Neural cell (in vitro differentiated cells): ENCODE data around the gene PARD3B. TPM values are rescaled to one million over a fixed set of nuclear protein-coding genes. Genes with fewer than 3 reads are reported as not detected.

Source experiments
- H2AFZ ChIP-seq: fragments of 200-600, 300-800 bp; sonication (generic), shearing (Covaris generic); 2 replicates; pipeline ENCODE4 v1.6.0; 2014; ENCODE audit warnings: low read depth, mild to moderate bottlenecking, antibody characterized with exemption, low read length, moderate library complexity
- H3F3A ChIP-seq: fragments of 200-600 bp; shearing (Covaris generic); 2 replicates; pipeline ENCODE4 v1.6.1; 2016; ENCODE audit warnings: mild to moderate bottlenecking, moderate library complexity, mixed read lengths, antibody characterized with exemption, low read length; ENCODE audit not compliant: insufficient read depth, poor library complexity, severe bottlenecking
- H3K27ac ChIP-seq: fragments of 200-600, 300-800 bp; sonication (generic), shearing (Covaris generic); 2 replicates; pipeline ENCODE4 v1.5.1; 2014; ENCODE audit warnings: mild to moderate bottlenecking, low read length, moderate library complexity
- H3K27me3 ChIP-seq: fragments of 300-800, 200-600 bp; sonication (generic), shearing (Covaris generic); 2 replicates; pipeline ENCODE4 v1.6.0; 2014; ENCODE audit warnings: mild to moderate bottlenecking, low read depth, low read length, moderate library complexity; ENCODE audit not compliant: insufficient read depth
- H3K36me3 ChIP-seq: fragments of 300-800, 200-600 bp; sonication (generic), shearing (Covaris generic); 2 replicates; pipeline ENCODE4 v1.5.1; 2014; ENCODE audit warnings: mild to moderate bottlenecking, antibody characterized with exemption, low read length, moderate library complexity; ENCODE audit not compliant: insufficient read depth
- H3K4me2 ChIP-seq: fragments of 300-800, 200-600 bp; sonication (generic), shearing (Covaris generic); 2 replicates; pipeline ENCODE4 v1.6.0; 2014; ENCODE audit warnings: mild to moderate bottlenecking, low read length
- H3K4me3 ChIP-seq: fragments of 300-800, 200-600 bp; sonication (generic), shearing (Covaris generic); 2 replicates; pipeline ENCODE4 v1.5.1; 2014; ENCODE audit warnings: mild to moderate bottlenecking, low read length, moderate library complexity
- H3K79me2 ChIP-seq: fragments of 200-600 bp; shearing (Covaris generic); replicated peaks from 2 replicates; pipeline ENCODE4 v1.6.0; 2014; ENCODE audit warnings: mild to moderate bottlenecking, low read length, moderate library complexity; ENCODE audit not compliant: insufficient read depth
- H3K9ac ChIP-seq: fragments of 300-800, 200-600 bp; sonication (generic), shearing (Covaris generic); 2 replicates; pipeline ENCODE4 v1.6.1; 2016; ENCODE audit warnings: mild to moderate bottlenecking, low read length, mixed read lengths
- H3K9me2 ChIP-seq: fragments of 200-600 bp; shearing (Covaris generic); 2 replicates; pipeline ENCODE4 v1.6.1; 2016; ENCODE audit warnings: mild to moderate bottlenecking, low read length, mixed read lengths; ENCODE audit not compliant: insufficient read depth
- H3K9me3 ChIP-seq: fragments of 200-600, 300-800 bp; sonication (generic), shearing (Covaris generic); 2 replicates; pipeline ENCODE4 v1.6.1; 2016; ENCODE audit warnings: mild to moderate bottlenecking, mixed run types, low read length, moderate library complexity, mixed read lengths
- H4K20me1 ChIP-seq: fragments of 200-600 bp; shearing (Covaris generic); 2 replicates; pipeline ENCODE4 v1.6.1; 2016; ENCODE audit warnings: mild to moderate bottlenecking, mixed run types; ENCODE audit not compliant: insufficient read depth
- EP300 ChIP-seq: fragments of 450-650 bp; conservative IDR thresholded peaks from 2 replicates; pipeline ENCODE4 v1.6.1; 2014; ENCODE audit warnings: antibody characterized with exemption, mild to moderate bottlenecking, moderate library complexity; ENCODE audit not compliant: poor library complexity, severe bottlenecking
- EZH2 ChIP-seq: fragments of 200-600, 300-800 bp; shearing (Covaris generic), sonication (generic); IDR thresholded peaks from 2 replicates; pipeline ENCODE4 v1.6.1; 2014; ENCODE audit warnings: antibody characterized with exemption, low read length, borderline replicate concordance, mild to moderate bottlenecking; ENCODE audit not compliant: insufficient read depth, poor library complexity, severe bottlenecking
- MXI1 ChIP-seq: fragments of 450-650 bp; conservative IDR thresholded peaks from 2 replicates; pipeline ENCODE4 v1.6.1; 2014; ENCODE audit warnings: antibody characterized with exemption, mild to moderate bottlenecking; ENCODE audit not compliant: poor library complexity, severe bottlenecking
- POLR2AphosphoS5 ChIP-seq: IDR thresholded peaks from 2 replicates; pipeline ENCODE4 v1.6.1; 2012
- RAD21 ChIP-seq: fragments of 450-650 bp; conservative IDR thresholded peaks from 2 replicates; pipeline ENCODE4 v1.6.1; 2014; ENCODE audit warnings: antibody characterized with exemption, mild to moderate bottlenecking, moderate library complexity
- SMC3 ChIP-seq: fragments of 450-650 bp; conservative IDR thresholded peaks from 2 replicates; pipeline ENCODE4 v1.6.1; 2014; ENCODE audit warnings: antibody characterized with exemption, mild to moderate bottlenecking, moderate library complexity; ENCODE audit not compliant: poor library complexity
- TAF1 ChIP-seq: IDR thresholded peaks from 2 replicates; pipeline ENCODE4 v1.6.1; 2012; ENCODE audit warnings: low read depth
- polyA plus RNA-seq: library from polyadenylated mRNA; depleted of rRNA; stranded (reverse); fragments of >200 nt; gene quantifications from 2 replicates; pipeline ENCODE4 v1.2.3, GENCODE V29; 2014
- TF ChIP-seq, protein P1 (sequence below): fragments of 450-650 bp; IDR thresholded peaks from 2 replicates; pipeline ENCODE4 v1.5.1; 2014; ENCODE audit warnings: antibody characterized with exemption, mild to moderate bottlenecking, moderate library complexity; ENCODE audit not compliant: poor library complexity, severe bottlenecking
- TF ChIP-seq, protein P2 (sequence below): IDR thresholded peaks from 2 replicates; pipeline ENCODE4 v1.6.1; 2012; ENCODE audit warnings: borderline replicate concordance

The PARD3B gene
- polyA plus RNA-seq, 1 donor from 2014 or later, result 0.54 TPM

GRCh38 chr2:205107810-205108209, 562.5 kb downstream of the PARD3B start:
- Histone ChIP-seq H2AFZ (no peak overlapping the region), H3F3A (no peaks in the 10 kb centered on the region), H3K36me3 (no peaks in the 10 kb centered on the region), H3K79me2 (no peaks in the 10 kb centered on the region), H4K20me1 (no peaks in the 10 kb centered on the region), H3K9me3 (no peaks in the 10 kb centered on the region), H3K9ac (no peak overlapping the region), H3K27me3 (no peaks in the 10 kb centered on the region), H3K4me2 (no peak overlapping the region), H3K9me2 (no peaks in the 10 kb centered on the region), H3K27ac (no peak overlapping the region), H3K4me3 (no peak overlapping the region)
- TF ChIP-seq, protein P1, sequence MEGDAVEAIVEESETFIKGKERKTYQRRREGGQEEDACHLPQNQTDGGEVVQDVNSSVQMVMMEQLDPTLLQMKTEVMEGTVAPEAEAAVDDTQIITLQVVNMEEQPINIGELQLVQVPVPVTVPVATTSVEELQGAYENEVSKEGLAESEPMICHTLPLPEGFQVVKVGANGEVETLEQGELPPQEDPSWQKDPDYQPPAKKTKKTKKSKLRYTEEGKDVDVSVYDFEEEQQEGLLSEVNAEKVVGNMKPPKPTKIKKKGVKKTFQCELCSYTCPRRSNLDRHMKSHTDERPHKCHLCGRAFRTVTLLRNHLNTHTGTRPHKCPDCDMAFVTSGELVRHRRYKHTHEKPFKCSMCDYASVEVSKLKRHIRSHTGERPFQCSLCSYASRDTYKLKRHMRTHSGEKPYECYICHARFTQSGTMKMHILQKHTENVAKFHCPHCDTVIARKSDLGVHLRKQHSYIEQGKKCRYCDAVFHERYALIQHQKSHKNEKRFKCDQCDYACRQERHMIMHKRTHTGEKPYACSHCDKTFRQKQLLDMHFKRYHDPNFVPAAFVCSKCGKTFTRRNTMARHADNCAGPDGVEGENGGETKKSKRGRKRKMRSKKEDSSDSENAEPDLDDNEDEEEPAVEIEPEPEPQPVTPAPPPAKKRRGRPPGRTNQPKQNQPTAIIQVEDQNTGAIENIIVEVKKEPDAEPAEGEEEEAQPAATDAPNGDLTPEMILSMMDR, result no peak
- TF ChIP-seq EZH2 (no peak), RAD21 (no peak), MXI1 (no peak), POLR2AphosphoS5 (no peak)
- TF ChIP-seq, protein P2, sequence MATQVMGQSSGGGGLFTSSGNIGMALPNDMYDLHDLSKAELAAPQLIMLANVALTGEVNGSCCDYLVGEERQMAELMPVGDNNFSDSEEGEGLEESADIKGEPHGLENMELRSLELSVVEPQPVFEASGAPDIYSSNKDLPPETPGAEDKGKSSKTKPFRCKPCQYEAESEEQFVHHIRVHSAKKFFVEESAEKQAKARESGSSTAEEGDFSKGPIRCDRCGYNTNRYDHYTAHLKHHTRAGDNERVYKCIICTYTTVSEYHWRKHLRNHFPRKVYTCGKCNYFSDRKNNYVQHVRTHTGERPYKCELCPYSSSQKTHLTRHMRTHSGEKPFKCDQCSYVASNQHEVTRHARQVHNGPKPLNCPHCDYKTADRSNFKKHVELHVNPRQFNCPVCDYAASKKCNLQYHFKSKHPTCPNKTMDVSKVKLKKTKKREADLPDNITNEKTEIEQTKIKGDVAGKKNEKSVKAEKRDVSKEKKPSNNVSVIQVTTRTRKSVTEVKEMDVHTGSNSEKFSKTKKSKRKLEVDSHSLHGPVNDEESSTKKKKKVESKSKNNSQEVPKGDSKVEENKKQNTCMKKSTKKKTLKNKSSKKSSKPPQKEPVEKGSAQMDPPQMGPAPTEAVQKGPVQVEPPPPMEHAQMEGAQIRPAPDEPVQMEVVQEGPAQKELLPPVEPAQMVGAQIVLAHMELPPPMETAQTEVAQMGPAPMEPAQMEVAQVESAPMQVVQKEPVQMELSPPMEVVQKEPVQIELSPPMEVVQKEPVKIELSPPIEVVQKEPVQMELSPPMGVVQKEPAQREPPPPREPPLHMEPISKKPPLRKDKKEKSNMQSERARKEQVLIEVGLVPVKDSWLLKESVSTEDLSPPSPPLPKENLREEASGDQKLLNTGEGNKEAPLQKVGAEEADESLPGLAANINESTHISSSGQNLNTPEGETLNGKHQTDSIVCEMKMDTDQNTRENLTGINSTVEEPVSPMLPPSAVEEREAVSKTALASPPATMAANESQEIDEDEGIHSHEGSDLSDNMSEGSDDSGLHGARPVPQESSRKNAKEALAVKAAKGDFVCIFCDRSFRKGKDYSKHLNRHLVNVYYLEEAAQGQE, result no peak

DNA sequence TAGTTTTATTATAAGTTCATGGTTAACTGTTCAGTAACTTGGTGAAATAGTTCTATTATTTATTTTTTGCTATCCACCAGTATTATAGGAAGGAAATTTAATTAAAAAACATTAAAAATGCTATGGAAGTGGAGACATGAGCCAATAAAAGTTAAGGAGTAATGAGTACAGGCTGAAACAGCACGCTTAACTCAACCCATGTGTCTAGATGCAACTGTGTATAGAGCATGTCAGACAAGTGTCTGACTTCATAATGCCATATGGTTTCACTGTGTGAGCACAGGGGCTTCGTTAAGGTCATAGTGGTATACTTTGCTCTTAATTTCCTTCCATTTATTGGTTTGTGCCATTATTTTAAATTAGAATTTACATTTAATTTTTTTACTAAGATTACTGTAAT, 570.2 kb downstream of the PARD3B start:
- Histone ChIP-seq H4K20me1 (no peaks in the 10 kb centered on the region), H3K27me3 (no peaks in the 10 kb centered on the region), H3K79me2 (no peaks in the 10 kb centered on the region), H3F3A (no peaks in the 10 kb centered on the region), H3K4me2 (no peak overlapping the region), H3K9ac (no peak overlapping the region), H3K36me3 (no peaks in the 10 kb centered on the region), H3K9me2 (no peaks in the 10 kb centered on the region), H3K4me3 (no peak overlapping the region), H3K9me3 (no peaks in the 10 kb centered on the region), H2AFZ (no peak overlapping the region), H3K27ac (no peak overlapping the region)
- TF ChIP-seq MXI1 (no peak), POLR2AphosphoS5 (no peak), TAF1 (no peak), EP300 (no peak), EZH2 (no peak), RAD21 (no peak), SMC3 (no peak)
- TF ChIP-seq, protein P1, result no peak
- TF ChIP-seq, protein P2, result no peak
